Measurements from ENCODE around the gene STAU1.

GRCh38 chr20:49151436-49151835, 36.7 kb downstream of the STAU1 start:
- TF ChIP-seq POLR2AphosphoS5 (IDR thresholded peaks at IDR 0.05; ENCODE audit: borderline replicate concordance, low read depth, low read length) (no peak), EZH2 (IDR thresholded peaks at IDR 0.05) (no peak), FOXP2 (optimal IDR thresholded peaks at IDR 0.05; ENCODE audit: control extremely low read depth, extremely low read length, insufficient read depth) (no peak)
